ENCODE measurements around the gene PTPRG.
"Not testable (repeated sequence)": the region's sequence is repeated elsewhere in the genome, so short reads cannot be mapped to it uniquely, and the experiment has no call there.

The PTPRG gene

DNA sequence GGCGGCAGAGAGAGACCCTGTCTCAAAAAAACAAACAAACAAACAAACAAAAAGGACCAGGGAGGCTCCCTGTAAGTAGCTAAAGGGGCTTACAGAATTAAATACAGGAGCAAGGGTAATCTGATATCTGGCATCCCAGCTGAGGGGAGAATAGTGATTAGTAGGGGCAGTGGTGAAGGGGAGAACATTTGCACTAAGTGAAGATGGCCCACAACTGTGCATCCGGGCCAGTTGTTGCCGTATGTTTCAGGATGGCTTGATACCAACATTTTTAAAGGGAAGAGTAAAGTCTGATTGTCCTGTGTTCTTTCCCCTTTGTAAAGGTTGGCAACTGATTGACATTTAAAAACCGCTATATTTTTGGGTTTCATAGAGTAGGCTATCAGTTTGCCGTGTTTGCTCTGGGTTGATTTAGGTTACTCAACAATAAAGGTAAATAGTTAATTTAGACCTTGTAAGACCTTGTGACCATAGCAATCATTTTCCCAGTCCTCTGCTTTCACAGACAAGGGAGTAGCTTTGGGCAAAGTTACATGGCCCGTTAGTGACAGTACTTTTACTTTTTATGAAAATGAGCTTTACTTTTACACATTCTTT, 167.8 kb downstream of the PTPRG start:
- DNase-seq, result no peak

DNA sequence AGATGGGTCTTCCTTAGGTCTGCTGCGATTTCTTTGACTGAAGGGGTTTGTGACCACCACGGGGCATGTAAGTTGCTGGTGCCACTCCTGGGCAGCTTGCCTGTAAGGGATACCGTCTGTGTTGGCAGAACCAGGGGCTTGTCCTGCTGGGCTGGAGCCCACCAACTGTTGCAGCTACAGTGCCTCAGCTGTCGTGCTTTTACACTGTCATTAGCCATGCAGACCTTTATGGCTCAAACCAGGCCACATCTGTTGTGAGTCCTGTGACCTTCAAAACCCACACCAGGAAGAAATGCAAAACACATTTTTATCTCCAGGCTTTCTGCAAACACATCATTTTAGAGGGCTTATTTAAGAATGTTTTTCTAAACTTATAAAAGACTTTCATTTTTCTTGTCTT, 168.7 kb downstream of the PTPRG start:
- DNase-seq, result no peak

- no peak for DNase-seq
Observed at GRCh38 chr3:61730577-61731231, 169.3 kb downstream of the PTPRG start.

DNA sequence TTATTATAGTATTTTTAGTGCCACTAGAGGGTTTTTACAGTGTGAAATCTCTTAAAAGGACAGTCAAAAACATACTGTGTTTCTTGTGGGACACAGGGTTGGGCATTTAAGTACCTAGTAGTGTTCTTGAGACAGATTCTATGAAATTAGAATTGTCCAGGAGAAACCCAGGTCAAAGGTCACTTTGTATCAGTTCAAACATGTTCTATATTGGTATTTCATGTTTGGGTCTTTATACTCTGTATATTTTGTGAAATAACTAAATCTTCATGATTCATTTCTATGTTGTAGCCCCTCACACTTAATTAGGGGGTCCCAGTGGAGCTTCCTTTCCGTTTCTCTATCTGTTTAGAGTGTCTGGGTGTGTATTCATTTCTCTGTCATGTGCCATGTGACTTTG, 171.6 kb downstream of the PTPRG start:
- no peak for DNase-seq

DNA sequence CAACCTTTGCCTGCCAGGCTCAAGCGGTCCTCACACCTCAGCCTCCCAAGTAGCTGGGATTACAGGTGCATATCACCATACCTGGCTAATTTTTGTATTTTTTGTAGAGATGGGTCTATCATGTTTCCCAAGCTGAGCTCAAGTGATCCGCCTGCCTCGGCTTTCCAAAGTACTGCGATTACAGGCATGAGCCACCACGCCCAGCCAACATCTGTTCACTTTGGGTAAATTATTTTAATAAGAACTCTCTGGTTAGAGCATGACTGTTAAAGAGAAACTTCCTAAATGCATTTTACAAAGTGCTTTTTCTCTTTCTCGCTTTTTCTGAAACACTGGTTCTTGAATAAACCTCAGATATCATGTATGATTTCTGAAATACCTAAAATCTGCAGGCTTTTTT, 172.5 kb downstream of the PTPRG start:
- DNase-seq, result no peak

- DNase-seq, result no peak
Observed at GRCh38 chr3:61734749-61735686, 173.6 kb downstream of the PTPRG start.

GRCh38 chr3:61736506-61736905, 175.1 kb downstream of the PTPRG start:
- no peak for DNase-seq

GRCh38 chr3:61739640-61740039, 178.3 kb downstream of the PTPRG start:
- DNase-seq, result no peak

GRCh38 chr3:61740494-61740893, 179.1 kb downstream of the PTPRG start:
- DNase-seq, result no peak

DNA sequence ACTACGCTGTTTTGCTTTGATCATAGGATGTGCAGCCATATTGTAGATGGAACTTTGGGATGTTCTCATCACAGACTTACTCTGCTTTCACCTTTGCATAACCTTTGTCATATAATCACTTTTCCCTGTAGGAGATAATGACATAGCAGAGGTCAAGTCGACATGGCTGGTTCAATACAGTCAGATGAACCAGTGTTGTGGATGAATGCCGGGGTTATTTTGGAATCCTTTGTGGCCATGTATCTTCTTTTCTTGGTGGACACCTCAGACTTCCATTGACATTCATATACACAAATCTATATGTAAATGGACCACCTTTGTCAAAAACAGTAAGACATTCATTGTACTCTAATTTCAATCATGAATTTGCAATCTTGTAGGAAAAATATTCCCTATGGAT, 180.2 kb downstream of the PTPRG start:
- no peak for DNase-seq

DNA sequence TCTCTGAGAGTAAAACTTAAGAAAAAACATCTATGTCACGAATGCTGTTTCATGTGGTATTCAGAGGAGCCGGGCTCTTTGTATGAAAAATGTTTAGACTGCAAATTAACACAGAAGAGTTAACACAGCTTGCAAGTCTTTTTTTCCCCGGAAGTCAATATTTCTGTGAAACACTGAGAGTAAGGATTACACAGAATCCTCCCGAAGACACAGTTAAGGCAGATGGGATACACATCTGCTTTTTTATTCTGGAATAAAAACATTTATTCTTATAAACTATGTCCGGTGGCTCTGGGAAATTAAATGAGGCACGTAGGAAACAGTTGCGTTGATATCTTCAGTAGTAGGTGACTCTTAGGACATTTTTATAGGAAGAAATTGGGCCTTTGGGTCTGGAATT, 180.6 kb downstream of the PTPRG start:
- no peak for DNase-seq

GRCh38 chr3:61743067-61743466, 181.7 kb downstream of the PTPRG start:
- DNase-seq, result no peak

GRCh38 chr3:61743686-61744242, 182.4 kb downstream of the PTPRG start:
- no peak for DNase-seq

GRCh38 chr3:61748288-61748687, 186.9 kb downstream of the PTPRG start:
- DNase-seq, result no peak

DNA sequence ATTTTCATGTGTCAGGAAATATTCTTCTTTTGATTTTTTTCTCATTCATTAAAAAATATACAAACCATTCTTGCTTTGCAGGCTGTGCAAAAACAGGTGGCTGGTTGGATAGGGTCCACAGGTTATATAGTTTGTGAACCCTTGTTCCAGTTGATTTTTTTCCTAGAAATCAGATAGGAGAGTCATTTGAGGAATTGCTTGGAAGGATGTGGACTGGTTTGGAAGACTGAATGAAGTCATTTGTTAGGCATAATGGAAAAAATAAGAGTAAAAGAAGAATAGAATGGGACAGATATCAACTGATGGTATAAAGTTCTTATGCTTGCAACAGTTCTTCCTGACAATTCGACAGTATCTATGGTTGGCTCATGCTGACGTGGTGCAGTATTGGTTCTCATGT, 189.4 kb downstream of the PTPRG start:
- no peak for DNase-seq

DNA sequence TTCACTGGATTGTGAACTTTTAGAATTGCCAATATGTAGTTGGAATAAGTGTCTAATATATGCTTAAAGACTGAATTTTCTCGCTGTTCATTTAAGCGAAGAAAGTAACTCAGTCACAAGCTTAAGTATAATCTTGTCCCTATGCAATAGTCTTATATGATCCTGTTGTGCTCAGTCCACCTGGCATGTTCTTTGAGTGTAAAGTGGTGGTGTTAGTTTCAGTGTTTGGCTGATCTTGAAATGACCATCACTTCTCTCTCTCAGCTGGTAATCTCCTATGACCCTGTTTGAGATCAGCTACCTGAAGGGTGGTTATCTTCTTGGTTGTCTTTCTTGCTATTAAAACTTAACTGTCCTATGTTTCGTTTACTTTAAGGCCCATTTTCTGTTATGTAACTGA, 197.5 kb downstream of the PTPRG start:
- no peak for DNase-seq

GRCh38 chr3:61760783-61761182, 199.4 kb downstream of the PTPRG start:
- not testable (repeated sequence) for DNase-seq

GRCh38 chr3:61761694-61762430, 200.5 kb downstream of the PTPRG start:
- no peak for DNase-seq

DNA sequence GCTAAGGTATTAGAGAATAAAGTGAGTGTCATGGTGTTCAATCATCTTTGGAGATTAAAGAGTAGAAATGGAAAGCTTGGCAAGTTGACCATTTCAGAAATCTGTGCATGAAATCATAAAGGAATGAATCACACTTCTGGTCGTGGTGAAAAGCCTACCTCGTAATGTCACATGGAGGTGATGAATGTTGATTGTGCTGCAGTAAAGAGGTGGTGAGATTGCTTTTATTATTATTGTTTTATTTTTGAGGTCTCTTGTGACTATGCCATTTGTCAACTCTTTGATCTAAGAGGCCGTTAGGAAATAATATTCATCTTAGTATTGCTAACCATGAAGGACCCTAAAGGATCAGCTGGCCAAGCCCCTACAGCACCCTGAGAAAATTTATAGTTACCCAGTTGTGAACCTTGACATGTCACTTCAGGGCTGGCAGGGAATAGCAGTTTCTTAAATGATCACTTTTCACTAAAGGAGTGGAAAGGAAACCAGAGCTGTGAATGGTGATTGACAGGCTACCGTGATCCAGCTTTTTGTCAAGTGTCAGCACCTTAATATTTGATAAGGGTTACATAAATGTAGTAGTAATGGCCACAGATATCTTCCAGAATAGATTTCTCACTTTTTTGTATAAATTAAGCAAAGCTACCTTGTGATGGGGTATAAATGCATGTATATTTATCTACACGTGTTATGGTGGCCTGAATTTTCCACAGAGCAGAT, 203.9 kb downstream of the PTPRG start:
- no peak for DNase-seq

- DNase-seq, result no peak
Observed at GRCh38 chr3:61768284-61769037, 207.1 kb downstream of the PTPRG start.

GRCh38 chr3:61769266-61769990, 208.1 kb downstream of the PTPRG start:
- DNase-seq, result no peak

All from cerebellar nuclear complex (tissue), 1 donor.